Activated T-helper 1 cell treated with anti-CD3 and anti-CD28 coated beads, Interleukin-12 subunit alpha, Interleukin-12 subunit beta, Interleukin-2, Interleukin-4 antibody, amounts not matched to agents 30 ng/mL and 10 ng/mL and 1 ng/mL, durations not matched to agents 14 hours and 24 hours and 36 hours (primary cell): ENCODE measurements around the gene WFDC10A. TPM values are rescaled to one million over a fixed set of nuclear protein-coding genes. Genes with fewer than 3 reads are reported as not detected.
"Not testable (repeated sequence)": the region's sequence is repeated elsewhere in the genome, so short reads cannot be mapped to it uniquely, and the experiment has no call there.

Experiments
- DNase-seq: peaks from one replicate; pipeline ENCODE4 v3.0.0; 2021; ENCODE audit warnings: low spot score
- H3K27ac Mint-ChIP-seq: one replicate; pipeline ENCODE4 v1.8.0; 2021; ENCODE audit warnings: mild to moderate bottlenecking, mixed read lengths
- H3K27me3 Mint-ChIP-seq: one replicate; pipeline ENCODE4 v1.8.0; 2022; ENCODE audit warnings: mild to moderate bottlenecking, moderate library complexity, mixed read lengths; ENCODE audit not compliant: insufficient read depth
- H3K36me3 Mint-ChIP-seq: one replicate; pipeline ENCODE4 v1.8.0; 2021; ENCODE audit warnings: low read depth, mixed read lengths
- H3K4me1 Mint-ChIP-seq: one replicate; pipeline ENCODE4 v1.8.0; 2021; ENCODE audit warnings: low read depth, mixed read lengths
- H3K4me3 Mint-ChIP-seq: one replicate; pipeline ENCODE4 v1.8.0; 2021; ENCODE audit warnings: mild to moderate bottlenecking, moderate library complexity, mixed read lengths
- H3K9me3 Mint-ChIP-seq: one replicate; pipeline ENCODE4 v1.8.0; 2021; ENCODE audit warnings: mixed read lengths
- intact Hi-C: fragments of 100-400 bp; cut with micrococcal nuclease; formaldehyde crosslinking; loops from one replicate; pipeline ENCODE4 v1.15.1; 2024
- total RNA-seq: library from RNA; stranded (reverse); gene quantifications from 2 replicates; pipeline ENCODE4 v1.2.3, GENCODE V29; 2022

Gene WFDC10A
- total RNA-seq, result not detected in 2 replicates

GRCh38 chr20:45629496-45630100 is at the start of gene WFDC10A:
WFDC10A (plus strand) TSS chr20:45629739; CDS start chr20:45629814, 75 bp downstream.
- peaks cover 12% of the 10 kb centered on the region for H3K27me3 Mint-ChIP-seq
- intact Hi-C loops, result loop anchor here (1.0 kb wide), 2 partner anchors 37 to 142 kb away; no protein-coding TSS in a partner anchor

GRCh38 chr20:45581702-45582101 is 47.8 kb upstream of the WFDC10A start:
- Mint-ChIP-seq H3K4me3 (no peak overlapping the region), H3K27ac (no peak overlapping the region), H3K27me3 (peaks cover 6% of the 10 kb centered on the region), H3K36me3 (no peaks in the 10 kb centered on the region), H3K9me3 (no peaks in the 10 kb centered on the region), H3K4me1 (no peaks in the 10 kb centered on the region)
- DNase-seq, result no peak
- intact Hi-C loops, result no loop called here

More at GRCh38 chr20:45629496-45630100, at the start of gene WFDC10A:
- Mint-ChIP-seq H3K27ac (no peak within 1 kb of the TSS), H3K4me1 (no peaks in the 10 kb centered on the region), H3K9me3 (no peaks in the 10 kb centered on the region), H3K36me3 (no peaks in the 10 kb centered on the region), H3K4me3 (no peak within 1 kb of the TSS)
- DNase-seq, result no peak

- Mint-ChIP-seq H3K27ac (no peak overlapping the region), H3K9me3 (no peaks in the 10 kb centered on the region), H3K4me1 (no peaks in the 10 kb centered on the region), H3K27me3 (peaks cover 8% of the 10 kb centered on the region), H3K36me3 (no peaks in the 10 kb centered on the region), H3K4me3 (no peak overlapping the region)
- no peak for DNase-seq
- intact Hi-C loops, result no loop called here
Observed at GRCh38 chr20:45583502-45583901, 46.0 kb upstream of the WFDC10A start.

GRCh38 chr20:45584294-45584693 is 45.2 kb upstream of the WFDC10A start:
- H3K9me3 Mint-ChIP-seq, DNase-seq, H3K4me1 Mint-ChIP-seq, intact Hi-C loops, H3K4me3 Mint-ChIP-seq, H3K36me3 Mint-ChIP-seq, H3K27ac Mint-ChIP-seq, H3K27me3 Mint-ChIP-seq: not testable (repeated sequence)

GRCh38 chr20:45585986-45586385 is 43.6 kb upstream of the WFDC10A start:
- not testable (repeated sequence) for H3K4me1 Mint-ChIP-seq

GRCh38 chr20:45588800-45589199 is 40.7 kb upstream of the WFDC10A start:
- Mint-ChIP-seq H3K27me3 (peaks cover 4% of the 10 kb centered on the region), H3K36me3 (no peaks in the 10 kb centered on the region), H3K4me3 (no peak overlapping the region), H3K9me3 (no peaks in the 10 kb centered on the region), H3K27ac (no peak overlapping the region), H3K4me1 (no peaks in the 10 kb centered on the region)
- no peak for DNase-seq
- intact Hi-C loops, result no loop called here

More at GRCh38 chr20:45585986-45586385, 43.6 kb upstream of the WFDC10A start:
- H3K27ac Mint-ChIP-seq, intact Hi-C loops, H3K36me3 Mint-ChIP-seq, H3K4me3 Mint-ChIP-seq, H3K9me3 Mint-ChIP-seq, H3K27me3 Mint-ChIP-seq, DNase-seq: not testable (repeated sequence)

GRCh38 chr20:45589725-45590124 is 39.8 kb upstream of the WFDC10A start:
- DNase-seq, result no peak
- Mint-ChIP-seq H3K27ac (no peak overlapping the region), H3K4me3 (no peak overlapping the region), H3K4me1 (no peaks in the 10 kb centered on the region), H3K36me3 (no peaks in the 10 kb centered on the region), H3K9me3 (no peaks in the 10 kb centered on the region), H3K27me3 (peaks cover 8% of the 10 kb centered on the region)
- intact Hi-C loops, result no loop called here

- DNase-seq, result no peak
- intact Hi-C loops, result loop anchor here (1.0 kb wide), 2 partner anchors 37 to 179 kb away; partner anchors contain the start of gene WFDC10A
- no peak overlapping the region for H3K27ac Mint-ChIP-seq
- no peaks in the 10 kb centered on the region for H3K9me3 Mint-ChIP-seq
- H3K4me1 Mint-ChIP-seq, result no peaks in the 10 kb centered on the region
- no peak overlapping the region for H3K4me3 Mint-ChIP-seq
- no peaks in the 10 kb centered on the region for H3K36me3 Mint-ChIP-seq
- peaks cover 9% of the 10 kb centered on the region for H3K27me3 Mint-ChIP-seq
Observed at GRCh38 chr20:45592574-45593189, 36.9 kb upstream of the WFDC10A start.

- H3K4me1 Mint-ChIP-seq, result no peaks in the 10 kb centered on the region
- no peaks in the 10 kb centered on the region for H3K36me3 Mint-ChIP-seq
- no peak overlapping the region for H3K27ac Mint-ChIP-seq
- no peaks in the 10 kb centered on the region for H3K9me3 Mint-ChIP-seq
- no peak for DNase-seq
- H3K27me3 Mint-ChIP-seq, result peaks cover 8% of the 10 kb centered on the region
- no peak overlapping the region for H3K4me3 Mint-ChIP-seq
- intact Hi-C loops, result no loop called here
Observed at GRCh38 chr20:45593498-45593897, 36.0 kb upstream of the WFDC10A start.

GRCh38 chr20:45595235-45595634 is 34.3 kb upstream of the WFDC10A start:
- Mint-ChIP-seq H3K9me3 (no peaks in the 10 kb centered on the region), H3K27me3 (peaks cover 8% of the 10 kb centered on the region), H3K4me3 (no peak overlapping the region), H3K27ac (no peak overlapping the region), H3K36me3 (no peaks in the 10 kb centered on the region), H3K4me1 (no peaks in the 10 kb centered on the region)
- intact Hi-C loops, result no loop called here
- no peak for DNase-seq

- peaks cover 20% of the 10 kb centered on the region for H3K4me1 Mint-ChIP-seq
- H3K27me3 Mint-ChIP-seq, result peaks cover 3% of the 10 kb centered on the region
- no peak for DNase-seq
- no peak overlapping the region for H3K4me3 Mint-ChIP-seq
- no peak overlapping the region for H3K27ac Mint-ChIP-seq
- peaks cover 43% of the 10 kb centered on the region for H3K9me3 Mint-ChIP-seq
- H3K36me3 Mint-ChIP-seq, result peaks cover 5% of the 10 kb centered on the region
- intact Hi-C loops, result no loop called here
Observed at GRCh38 chr20:45607810-45608209, 21.7 kb upstream of the WFDC10A start.

- Mint-ChIP-seq H3K4me3 (no peak overlapping the region), H3K27ac (peak overlapping the region; percentile 36), H3K9me3 (peaks cover 31% of the 10 kb centered on the region), H3K27me3 (no peaks in the 10 kb centered on the region), H3K4me1 (peaks cover 20% of the 10 kb centered on the region), H3K36me3 (peaks cover 5% of the 10 kb centered on the region)
- no peak for DNase-seq
- intact Hi-C loops, result loop anchor here (1.0 kb wide), 1 partner anchor 141 kb away; no protein-coding TSS in a partner anchor
Observed at GRCh38 chr20:45611054-45611453, 18.5 kb upstream of the WFDC10A start.

- Mint-ChIP-seq H3K4me3 (no peak overlapping the region), H3K9me3 (peaks cover 24% of the 10 kb centered on the region), H3K36me3 (peaks cover 5% of the 10 kb centered on the region), H3K4me1 (peaks cover 20% of the 10 kb centered on the region), H3K27ac (no peak overlapping the region), H3K27me3 (no peaks in the 10 kb centered on the region)
- DNase-seq, result no peak
- intact Hi-C loops, result no loop called here
Observed at GRCh38 chr20:45612314-45612713, 17.2 kb upstream of the WFDC10A start.
